Liver (tissue), 9 donors: ENCODE measurements around the gene ADK. TPM values are rescaled to one million over a fixed set of nuclear protein-coding genes. Genes with fewer than 3 reads are reported as not detected.
"Not testable (repeated sequence)": the region's sequence is repeated elsewhere in the genome, so short reads cannot be mapped to it uniquely, and the experiment has no call there.

Experiments used
- DNase-seq: peaks from one replicate; pipeline ENCODE4 v3.0.0-alpha.2; 2017; ENCODE audit warnings: low spot score
- H3K27ac ChIP-seq, 2 donors: one replicate each; pipeline ENCODE4 v1.7.0; 2013; ENCODE audit warnings: inconsistent platforms in 2 of 2, low read length in 2 of 2, control low read depth in 1 of 2, low read depth in 1 of 2, mild to moderate bottlenecking in 1 of 2
- H3K27me3 ChIP-seq, 4 donors: one replicate each; pipeline versions ENCODE4 v1.6.1 to v1.7.0; 2013; ENCODE audit warnings: low read length in 3 of 4, inconsistent platforms in 1 of 4, mild to moderate bottlenecking in 1 of 4, moderate library complexity in 1 of 4; ENCODE audit not compliant: control insufficient read depth in 4 of 4, insufficient read depth in 4 of 4
- H3K36me3 ChIP-seq, 4 donors: one replicate each; pipeline versions ENCODE4 v1.6.1 to v1.7.0; 2013; ENCODE audit warnings: low read length in 3 of 4, mild to moderate bottlenecking in 3 of 4, low read depth in 1 of 4, moderate library complexity in 1 of 4; ENCODE audit not compliant: control insufficient read depth in 4 of 4, insufficient read depth in 3 of 4
- H3K4me1 ChIP-seq, 4 donors: one replicate each; pipeline versions ENCODE4 v1.6.1 to v1.7.0; 2013; ENCODE audit warnings: low read length in 3 of 4, mild to moderate bottlenecking in 3 of 4, moderate library complexity in 1 of 4; ENCODE audit not compliant: control insufficient read depth in 4 of 4, insufficient read depth in 4 of 4
- H3K4me3 ChIP-seq, 3 donors: one replicate each; pipeline versions ENCODE4 v1.6.1 to v1.7.0; 2013; ENCODE audit warnings: low read length in 3 of 3, control low read depth in 1 of 3, low read depth in 1 of 3, mild to moderate bottlenecking in 1 of 3
- H3K9ac ChIP-seq, 2 donors: one replicate each; pipeline ENCODE4 v1.7.0; 2013; ENCODE audit warnings: low read length in 2 of 2, mild to moderate bottlenecking in 2 of 2, moderate library complexity in 2 of 2, control low read depth in 1 of 2, low read depth in 1 of 2
- H3K9me3 ChIP-seq, 4 donors: one replicate each; pipeline versions ENCODE4 v1.6.1 to v1.7.0; 2013; ENCODE audit warnings: low read length in 3 of 4; ENCODE audit not compliant: control insufficient read depth in 4 of 4
- ATF3 ChIP-seq: IDR thresholded peaks from 2 replicates; pipeline ENCODE4 v1.6.1; 2016; ENCODE audit warnings: antibody characterized with exemption
- CTCF ChIP-seq: fragments of 150-350 bp; IDR thresholded peaks from 2 replicates; pipeline ENCODE4 v1.5.1; 2017; ENCODE audit warnings: improper control_type of control experiment, low read depth, low read length; ENCODE audit not compliant: missing input control
- EGR1 ChIP-seq, 2 donors: IDR thresholded peaks; 2 replicates each; pipeline ENCODE4 v1.6.1; 2016 to 2018; ENCODE audit warnings: antibody characterized with exemption in 2 of 2, low read depth in 2 of 2
- FOXA1 ChIP-seq: IDR thresholded peaks from 2 replicates; pipeline ENCODE4 v1.6.1; 2016; ENCODE audit warnings: antibody characterized with exemption
- FOXA2 ChIP-seq: IDR thresholded peaks from 2 replicates; pipeline ENCODE4 v1.6.1; 2016; ENCODE audit warnings: antibody characterized with exemption
- GABPA ChIP-seq, 2 donors: IDR thresholded peaks in 1 of 2; conservative IDR thresholded peaks in 1 of 2; 2 replicates each; pipeline ENCODE4 v1.6.1; 2016; ENCODE audit warnings: antibody characterized with exemption in 2 of 2, mild to moderate bottlenecking in 1 of 2, moderate library complexity in 1 of 2
- HNF4A ChIP-seq, 2 donors: conservative IDR thresholded peaks; 2 replicates each; pipeline ENCODE4 v1.6.1; 2016; ENCODE audit warnings: antibody characterized with exemption in 2 of 2, mild to moderate bottlenecking in 2 of 2
- HNF4G ChIP-seq: IDR thresholded peaks from 2 replicates; pipeline ENCODE4 v1.6.1; 2016; ENCODE audit warnings: antibody characterized with exemption
- JUND ChIP-seq, 2 donors: IDR thresholded peaks; 2 replicates each; pipeline ENCODE4 v1.6.1; 2016; ENCODE audit warnings: antibody characterized with exemption in 2 of 2
- MAX ChIP-seq: IDR thresholded peaks from 2 replicates; pipeline ENCODE4 v1.6.1; 2016; ENCODE audit warnings: antibody characterized with exemption
- NR2F2 ChIP-seq: IDR thresholded peaks from 2 replicates; pipeline ENCODE4 v1.6.1; 2016; ENCODE audit warnings: antibody characterized with exemption
- RAD21 ChIP-seq, 2 donors: IDR thresholded peaks; 2 replicates each; pipeline ENCODE4 v1.6.1; 2016; ENCODE audit warnings: antibody characterized with exemption in 2 of 2, mild to moderate bottlenecking in 2 of 2
- REST ChIP-seq: IDR thresholded peaks from 2 replicates; pipeline ENCODE4 v1.6.1; 2016; ENCODE audit warnings: antibody characterized with exemption, mild to moderate bottlenecking
- RXRA ChIP-seq, 2 donors: IDR thresholded peaks; 2 replicates each; pipeline ENCODE4 v1.6.1; 2017 to 2018; ENCODE audit warnings: antibody characterized with exemption in 2 of 2, mild to moderate bottlenecking in 1 of 2
- SP1 ChIP-seq: IDR thresholded peaks from 2 replicates; pipeline ENCODE4 v1.6.1; 2018; ENCODE audit warnings: antibody characterized with exemption, mild to moderate bottlenecking
- TAF1 ChIP-seq: conservative IDR thresholded peaks from 2 replicates; pipeline ENCODE4 v1.6.1; 2016; ENCODE audit warnings: antibody characterized with exemption, mild to moderate bottlenecking
- YY1 ChIP-seq: IDR thresholded peaks from 2 replicates; pipeline ENCODE4 v1.6.1; 2016; ENCODE audit warnings: antibody characterized with exemption, mild to moderate bottlenecking
- ZBTB33 ChIP-seq: IDR thresholded peaks from 2 replicates; pipeline ENCODE4 v1.6.1; 2016; ENCODE audit warnings: antibody characterized with exemption
- WGBS: extraction: QIAGEN DNeasy Blood & Tissue Kit; methylation state at CpG from one replicate; pipeline ENCODE4 v1.1.7; 2013; 5-methylcytosine and 5-hydroxymethylcytosine counted together
- polyA plus RNA-seq, 2 donors: library from polyadenylated mRNA; stranded (reverse) in 1 of 2; unstranded in 1 of 2; fragments of 200-250 nt in 1 of 2; fragments of >200 nt in 1 of 2; fragmentation: Nextera tagmentation in 1 of 2; extraction: Ambion mirVana in 1 of 2; gene quantifications; one replicate each; pipeline versions ENCODE4 v1.2.1 to v1.2.3, GENCODE V29; 2013 to 2015
- total RNA-seq, 2 donors: library from RNA; depleted of rRNA; stranded (reverse); fragments of >200 nt; gene quantifications; one replicate each; pipeline ENCODE4 v1.2.3, GENCODE V29; 2014
- donor health status: healthy.
- donor health status: healthy.
- donor health status: healthy.
- donor health status: healthy.
- donor health status: healthy.

The ADK gene
- total and polyA plus RNA-seq, 4 donors, result 18.0 to 110 (median 65.5) TPM

GRCh38 chr10:74523199-74523598 lies 372.2 kb downstream of the ADK start:
- H3K27me3 ChIP-seq, result no peaks in the 10 kb centered on the region
- DNase-seq, result no peak
- H3K9me3 ChIP-seq, result no peaks in the 10 kb centered on the region
- no peak overlapping the region for H3K27ac ChIP-seq
- peaks cover 0 to 5% (median 0%) of the 10 kb centered on the region in 4 donors for H3K36me3 ChIP-seq
- H3K4me3 ChIP-seq, result no peak overlapping the region
- TF ChIP-seq GABPA (IDR thresholded peaks at IDR 0.05 in 1 of 2, conservative IDR thresholded peaks at IDR 0.05 in 1 of 2), result no peak
- no peak for TF ChIP-seq REST
- TF ChIP-seq ATF3, result no peak
- no peak for TF ChIP-seq RXRA (IDR thresholded peaks at IDR 0.05)
- no peak for TF ChIP-seq MAX
- no peak for TF ChIP-seq FOXA1
- TF ChIP-seq RAD21 (IDR thresholded peaks at IDR 0.05), result no peak
- TF ChIP-seq SP1, result no peak
- no peak for TF ChIP-seq HNF4G
- no peak for TF ChIP-seq FOXA2
- no peak for TF ChIP-seq NR2F2
- no peak for TF ChIP-seq JUND (IDR thresholded peaks at IDR 0.05)
- no peak for TF ChIP-seq HNF4A (conservative IDR thresholded peaks at IDR 0.05)
- no peak for TF ChIP-seq CTCF
- TF ChIP-seq EGR1 (IDR thresholded peaks at IDR 0.05; ENCODE audit: low read depth in 2 of 2), result no peak
- no peak for TF ChIP-seq ZBTB33
- TF ChIP-seq TAF1, result no peak
- H3K4me1 ChIP-seq, result peaks cover 0 to 2% (median 0%) of the 10 kb centered on the region in 4 donors
- no peak overlapping the region for H3K9ac ChIP-seq
- WGBS, result 93% methylated on average over 2 of the region's 2 CpGs

- Histone ChIP-seq H3K36me3 (peaks cover 0 to 5% (median 0%) of the 10 kb centered on the region in 4 donors), H3K4me1 (peaks cover 0 to 2% (median 0%) of the 10 kb centered on the region in 4 donors), H3K4me3 (no peak overlapping the region), H3K27me3 (no peaks in the 10 kb centered on the region), H3K9ac (no peak overlapping the region), H3K9me3 (no peaks in the 10 kb centered on the region), H3K27ac (no peak overlapping the region)
- TF ChIP-seq MAX (no peak), RXRA (IDR thresholded peaks at IDR 0.05) (no peak), ZBTB33 (no peak), YY1 (no peak), JUND (IDR thresholded peaks at IDR 0.05) (no peak), RAD21 (IDR thresholded peaks at IDR 0.05) (no peak), FOXA2 (no peak), EGR1 (IDR thresholded peaks at IDR 0.05; ENCODE audit: low read depth in 2 of 2) (no peak)
- no peak for DNase-seq
- WGBS, result 97% methylated on average over 3 of the region's 3 CpGs
Observed at GRCh38 chr10:74525885-74526284, 374.9 kb downstream of the ADK start.

GRCh38 chr10:74527611-74528010 lies 376.6 kb downstream of the ADK start:
- not testable (repeated sequence) for DNase-seq, H3K27me3 ChIP-seq, H3K4me1 ChIP-seq, H3K36me3 ChIP-seq, H3K4me3 ChIP-seq, H3K27ac ChIP-seq, H3K9ac ChIP-seq, H3K9me3 ChIP-seq
- WGBS, result 93% methylated on average over 5 of the region's 5 CpGs
